HG03457 (cell line): ENCODE measurements around the gene KCNIP4.

ENCODE experiments used
- ATAC-seq: cut with Tn5 transposase; IDR thresholded peaks from one replicate; pipeline ENCODE4 v1.9.1; 2021; ENCODE audit warnings: moderate number of reproducible peaks; ENCODE audit not compliant: unreplicated experiment

The KCNIP4 gene

GRCh38 chr4:20895988-20896387 lies 1052.6 kb downstream of the KCNIP4 start:
- ATAC-seq = no peak

GRCh38 chr4:20895208-20895607 lies 1053.4 kb downstream of the KCNIP4 start:
- ATAC-seq = no peak

GRCh38 chr4:20890761-20891160 lies 1057.8 kb downstream of the KCNIP4 start:
- ATAC-seq = no peak

- ATAC-seq = no peak
These were observed 1058.7 kb downstream of the KCNIP4 start for GRCh38 chr4:20889901-20890300.

GRCh38 chr4:20883677-20884076 lies 1064.9 kb downstream of the KCNIP4 start:
- no peak for ATAC-seq

- ATAC-seq = no peak
These were observed 1065.3 kb downstream of the KCNIP4 start for GRCh38 chr4:20883231-20883630.

- no peak for ATAC-seq
These were observed 1066.1 kb downstream of the KCNIP4 start for GRCh38 chr4:20882500-20882899.

GRCh38 chr4:20881658-20882057 lies 1066.9 kb downstream of the KCNIP4 start:
- no peak for ATAC-seq

- no peak for ATAC-seq
These were observed 1069.8 kb downstream of the KCNIP4 start for GRCh38 chr4:20878806-20879205.

GRCh38 chr4:20870436-20870835 lies 1078.1 kb downstream of the KCNIP4 start:
- no peak for ATAC-seq

GRCh38 chr4:20868108-20868507 lies 1080.5 kb downstream of the KCNIP4 start:
- ATAC-seq = no peak

- ATAC-seq = no peak
These were observed 1087.7 kb downstream of the KCNIP4 start for GRCh38 chr4:20860878-20861277.

GRCh38 chr4:20859097-20859781 lies 1089.3 kb downstream of the KCNIP4 start:
- no peak for ATAC-seq

GRCh38 chr4:20857081-20857480 lies 1091.5 kb downstream of the KCNIP4 start:
- no peak for ATAC-seq

- ATAC-seq = no peak
These were observed 1101.3 kb downstream of the KCNIP4 start for GRCh38 chr4:20847124-20847747.

- ATAC-seq = no peak
These were observed 1104.3 kb downstream of the KCNIP4 start for GRCh38 chr4:20844311-20844710.

- ATAC-seq = no peak
These were observed 1107.9 kb downstream of the KCNIP4 start for GRCh38 chr4:20840648-20841190.

GRCh38 chr4:20839957-20840356 lies 1108.6 kb downstream of the KCNIP4 start:
- ATAC-seq = no peak

- no peak for ATAC-seq
These were observed 1110.1 kb downstream of the KCNIP4 start for GRCh38 chr4:20838476-20838875.

GRCh38 chr4:20832826-20833225 lies 1115.7 kb downstream of the KCNIP4 start:
- no peak for ATAC-seq

- no peak for ATAC-seq
These were observed 1116.8 kb downstream of the KCNIP4 start for GRCh38 chr4:20831746-20832145.

GRCh38 chr4:20829617-20830357 lies 1118.8 kb downstream of the KCNIP4 start:
- ATAC-seq = no peak
